T-helper 2 cell treated with Interferon-gamma antibody and Interleukin-4, amounts not matched to agents 5 μg/mL and 100 μg/mL, for 36 hours (primary cell): ENCODE measurements around the gene ATP5PD.
"Not testable (repeated sequence)": the region's sequence is repeated elsewhere in the genome, so short reads cannot be mapped to it uniquely, and the experiment has no call there.

Source experiments
- DNase-seq: peaks from one replicate; pipeline ENCODE4 v3.0.0; 2021; ENCODE audit warnings: low spot score
- H3K27ac Mint-ChIP-seq: one replicate; pipeline ENCODE4 v1.8.0; 2021; ENCODE audit warnings: mild to moderate bottlenecking, mixed read lengths
- H3K27me3 Mint-ChIP-seq: one replicate; pipeline ENCODE4 v1.8.0; 2021; ENCODE audit warnings: low read depth, mixed read lengths
- H3K36me3 Mint-ChIP-seq: one replicate; pipeline ENCODE4 v1.8.0; 2021; ENCODE audit warnings: low read depth, mixed read lengths
- H3K4me1 Mint-ChIP-seq: one replicate; pipeline ENCODE4 v1.8.0; 2021; ENCODE audit warnings: low read depth, mixed read lengths
- H3K4me3 Mint-ChIP-seq: one replicate; pipeline ENCODE4 v1.8.0; 2022; ENCODE audit warnings: mild to moderate bottlenecking, moderate library complexity, mixed read lengths
- H3K9me3 Mint-ChIP-seq: one replicate; pipeline ENCODE4 v1.8.0; 2021; ENCODE audit warnings: mixed read lengths

ATP5PD gene

DNA sequence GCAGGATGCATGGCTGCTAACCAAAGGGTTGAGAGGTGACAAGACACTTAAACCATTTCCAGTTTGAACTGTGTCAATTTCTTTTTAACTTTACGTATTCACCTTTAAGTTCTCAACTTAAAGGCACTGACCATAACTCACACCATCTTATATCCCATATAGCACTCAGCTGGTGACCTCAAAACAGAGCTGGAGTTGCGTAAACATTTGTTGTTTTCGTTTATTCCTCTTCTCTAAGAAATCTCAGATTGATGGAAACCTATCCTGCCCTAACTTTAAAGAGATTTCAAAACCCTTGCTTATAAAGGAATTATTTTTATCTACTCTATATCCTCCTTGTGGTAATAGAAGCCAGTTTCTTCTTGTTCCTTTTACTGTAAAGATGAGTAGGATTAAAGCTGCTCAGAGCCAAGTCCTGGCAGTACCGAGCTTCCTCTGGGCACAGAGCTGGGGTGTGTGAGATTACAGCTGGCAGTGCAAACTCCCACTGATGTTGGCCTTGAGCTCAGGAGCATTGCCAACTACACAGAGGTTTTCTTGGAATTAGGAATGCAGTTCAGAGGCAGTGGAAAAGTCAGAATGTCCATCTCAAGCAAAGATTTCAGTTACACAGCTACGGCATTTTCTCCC is 1.6 kb upstream of the ATP5PD start:
- peaks cover 10% of the 10 kb centered on the region for H3K36me3 Mint-ChIP-seq
- no peaks in the 10 kb centered on the region for H3K27me3 Mint-ChIP-seq
- no peak for DNase-seq
- H3K27ac Mint-ChIP-seq, result peak overlapping the region; percentile 93
- peaks cover 33% of the 10 kb centered on the region for H3K4me1 Mint-ChIP-seq
- no peaks in the 10 kb centered on the region for H3K9me3 Mint-ChIP-seq
- peak overlapping the region; percentile 99 for H3K4me3 Mint-ChIP-seq

GRCh38 chr17:75047398-75048098 is 779 bp upstream of the ATP5PD start:
- Mint-ChIP-seq H3K27me3 (no peaks in the 10 kb centered on the region), H3K27ac (peak overlapping the region; percentile 93), H3K9me3 (no peaks in the 10 kb centered on the region), H3K4me1 (peaks cover 33% of the 10 kb centered on the region), H3K36me3 (peaks cover 6% of the 10 kb centered on the region), H3K4me3 (peak overlapping the region; percentile 99)
- DNase-seq, result no peak

DNA sequence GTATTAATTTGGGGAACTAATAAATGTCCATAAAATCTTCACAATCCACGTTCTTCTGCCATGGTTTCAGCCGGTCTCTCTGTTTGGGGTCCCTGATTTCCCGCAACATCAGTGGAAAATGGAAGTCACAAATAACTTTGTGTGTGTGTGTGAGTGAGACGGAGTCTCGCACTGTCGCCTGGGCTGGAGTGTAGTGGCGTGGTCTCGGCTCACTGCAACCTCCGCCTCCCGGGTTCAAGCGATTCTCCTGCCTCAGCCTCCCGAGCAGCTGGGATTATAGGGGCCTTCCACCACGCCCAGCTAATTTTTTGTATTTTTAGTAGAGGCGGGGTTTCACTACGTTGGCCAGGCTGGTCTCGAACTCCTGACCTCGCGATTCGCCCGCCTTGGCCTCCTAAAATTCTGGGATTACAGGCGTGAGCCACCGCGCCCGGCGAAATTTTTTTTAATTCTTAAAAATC is 793 bp downstream of the ATP5PD start:
- not testable (repeated sequence) for H3K9me3 Mint-ChIP-seq, H3K27me3 Mint-ChIP-seq, DNase-seq, H3K36me3 Mint-ChIP-seq
- Mint-ChIP-seq H3K4me1 (peaks cover 29% of the 10 kb centered on the region), H3K4me3 (peak overlapping the region; percentile 97), H3K27ac (peak overlapping the region; percentile 91)

DNA sequence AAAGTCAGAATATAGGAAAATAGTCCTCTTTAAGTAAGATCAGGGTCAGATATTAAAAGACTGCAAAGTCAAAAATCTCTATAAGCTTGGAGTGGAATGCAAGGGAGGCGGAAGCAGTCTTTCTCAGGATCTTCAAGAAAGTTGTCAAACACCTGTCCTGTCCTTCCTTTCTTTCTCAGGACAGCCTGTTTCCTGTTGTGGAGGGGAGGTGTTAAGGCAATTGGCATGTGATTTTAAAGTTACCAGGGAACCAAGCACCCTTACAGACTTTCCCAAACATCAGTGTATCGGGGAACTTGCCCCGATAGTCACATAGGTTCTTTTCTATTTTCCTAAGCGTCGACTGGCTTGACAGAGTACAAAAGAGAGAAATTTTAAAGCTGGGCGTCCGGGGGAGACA is 2.1 kb downstream of the ATP5PD start:
- H3K36me3 Mint-ChIP-seq, result peaks cover 19% of the 10 kb centered on the region
- H3K4me1 Mint-ChIP-seq, result peaks cover 29% of the 10 kb centered on the region
- H3K27ac Mint-ChIP-seq, result no peak overlapping the region
- no peaks in the 10 kb centered on the region for H3K27me3 Mint-ChIP-seq
- no peak for DNase-seq
- peak overlapping the region; percentile 70 for H3K4me3 Mint-ChIP-seq
- no peaks in the 10 kb centered on the region for H3K9me3 Mint-ChIP-seq

DNA sequence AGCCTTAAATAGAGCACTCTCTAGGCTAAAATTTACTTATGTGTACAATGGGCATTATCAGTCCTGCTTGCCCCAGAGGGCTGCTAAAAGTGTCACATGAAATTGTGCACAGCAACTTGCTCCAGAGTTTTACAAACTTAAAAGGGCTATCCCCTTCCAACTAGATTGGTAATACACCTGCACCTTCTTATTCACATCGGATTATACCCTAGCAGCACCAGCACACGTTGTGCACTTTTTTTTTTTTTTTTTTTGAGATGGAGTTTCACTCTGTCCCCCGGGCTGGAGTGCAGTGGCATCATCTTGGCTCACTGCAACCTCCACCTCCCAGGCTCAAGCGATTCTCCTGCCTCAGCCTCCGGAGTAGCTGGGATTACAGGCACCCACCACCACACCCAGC is 3.0 kb downstream of the ATP5PD start:
- not testable (repeated sequence) for H3K27me3 Mint-ChIP-seq, H3K27ac Mint-ChIP-seq, H3K9me3 Mint-ChIP-seq, DNase-seq, H3K4me3 Mint-ChIP-seq
- Mint-ChIP-seq H3K36me3 (peaks cover 24% of the 10 kb centered on the region), H3K4me1 (peaks cover 26% of the 10 kb centered on the region)

DNA sequence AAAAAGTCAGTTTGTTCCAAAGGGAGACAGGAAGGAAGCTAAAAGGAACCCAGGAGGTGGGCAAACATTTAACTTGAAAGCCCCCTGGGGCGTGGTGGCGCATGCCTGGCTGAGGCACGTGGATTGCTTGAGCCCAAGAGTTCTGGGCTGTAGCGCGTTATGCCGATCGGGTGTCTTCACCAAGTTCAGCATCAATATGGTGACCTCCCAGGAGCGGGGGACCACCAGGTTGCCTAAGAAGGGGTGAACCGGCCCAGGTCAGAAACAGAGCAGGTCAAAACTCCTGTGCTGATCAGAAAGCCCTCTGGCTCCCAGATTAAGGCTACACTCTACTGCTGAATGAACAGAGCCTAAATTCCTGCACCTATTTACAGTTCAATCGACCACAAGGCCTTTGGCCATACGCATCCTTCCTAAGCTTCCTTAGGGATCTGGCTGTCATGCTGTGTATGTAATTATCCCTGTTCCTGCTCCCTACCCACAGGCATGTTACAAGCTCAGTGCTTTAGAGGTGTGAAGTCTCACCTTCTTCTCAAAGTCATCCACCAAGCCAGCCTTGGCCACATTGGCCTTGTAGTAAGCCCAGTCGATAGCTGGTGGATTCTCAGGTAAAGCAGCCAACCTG is 5.0 kb downstream of the ATP5PD start:
- no peak overlapping the region for H3K4me3 Mint-ChIP-seq
- no peak overlapping the region for H3K27ac Mint-ChIP-seq
- no peaks in the 10 kb centered on the region for H3K27me3 Mint-ChIP-seq
- H3K9me3 Mint-ChIP-seq, result no peaks in the 10 kb centered on the region
- peaks cover 28% of the 10 kb centered on the region for H3K36me3 Mint-ChIP-seq
- H3K4me1 Mint-ChIP-seq, result peaks cover 16% of the 10 kb centered on the region
- DNase-seq, result no peak

DNA sequence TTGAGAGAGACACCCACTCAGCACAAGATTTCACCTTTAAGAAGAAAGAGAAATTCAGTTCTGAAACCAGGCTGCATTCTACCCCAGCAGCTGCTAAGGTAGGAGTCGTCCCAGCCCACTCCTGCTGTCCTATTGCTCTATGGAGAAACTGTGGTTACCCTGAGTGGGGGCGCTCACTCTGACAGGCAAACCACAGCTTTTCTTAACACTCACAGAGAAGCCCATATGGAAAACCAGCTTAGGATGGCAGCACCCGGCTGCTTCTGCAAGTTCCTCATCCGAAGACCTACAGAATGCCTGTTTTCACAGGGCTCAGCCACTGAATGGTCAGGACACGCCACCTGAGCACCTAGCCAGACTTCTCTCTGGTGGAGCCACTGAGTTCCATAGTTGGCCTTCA is 7.5 kb downstream of the ATP5PD start:
- Mint-ChIP-seq H3K27me3 (peaks cover 3% of the 10 kb centered on the region), H3K27ac (no peak overlapping the region), H3K36me3 (peaks cover 29% of the 10 kb centered on the region), H3K9me3 (no peaks in the 10 kb centered on the region), H3K4me3 (no peak overlapping the region), H3K4me1 (peaks cover 19% of the 10 kb centered on the region)
- no peak for DNase-seq

DNA sequence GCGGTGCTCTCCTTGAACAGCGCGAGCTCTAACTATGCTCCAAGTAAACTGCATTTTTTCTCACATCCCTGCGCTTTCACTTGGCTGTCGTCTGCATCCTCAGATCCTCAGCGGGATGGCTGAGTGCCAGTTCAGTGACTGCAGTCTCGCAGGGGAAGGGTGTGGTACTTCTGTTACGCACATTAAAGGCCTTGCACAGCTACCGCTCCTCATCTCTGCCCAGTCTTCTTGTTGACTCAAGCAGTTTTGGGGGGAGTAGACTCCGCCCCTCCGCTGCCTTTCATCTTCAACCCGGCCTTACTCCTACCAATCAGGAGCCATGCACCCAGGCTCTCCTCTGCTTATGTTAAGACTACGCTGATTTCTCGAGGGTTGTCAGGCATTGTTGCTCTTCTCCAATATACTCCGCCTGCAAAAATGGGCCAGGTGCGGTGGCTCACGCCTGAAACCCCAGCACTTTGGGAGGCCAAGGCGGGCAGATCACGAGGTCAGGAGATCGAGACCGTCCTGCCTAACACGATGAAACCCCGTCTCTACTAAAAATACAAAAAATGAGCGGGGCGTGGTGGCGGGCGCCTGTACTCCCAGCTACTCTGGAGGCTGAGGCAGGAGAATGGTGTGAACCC is 10.0 kb downstream of the ATP5PD start:
- Mint-ChIP-seq H3K27me3 (peaks cover 10% of the 10 kb centered on the region), H3K27ac (peak overlapping the region; percentile 99), H3K9me3 (no peaks in the 10 kb centered on the region), H3K4me3 (peak overlapping the region; percentile 80), H3K36me3 (peaks cover 25% of the 10 kb centered on the region), H3K4me1 (peaks cover 39% of the 10 kb centered on the region)
- DNase-seq, result peak; percentile 50

DNA sequence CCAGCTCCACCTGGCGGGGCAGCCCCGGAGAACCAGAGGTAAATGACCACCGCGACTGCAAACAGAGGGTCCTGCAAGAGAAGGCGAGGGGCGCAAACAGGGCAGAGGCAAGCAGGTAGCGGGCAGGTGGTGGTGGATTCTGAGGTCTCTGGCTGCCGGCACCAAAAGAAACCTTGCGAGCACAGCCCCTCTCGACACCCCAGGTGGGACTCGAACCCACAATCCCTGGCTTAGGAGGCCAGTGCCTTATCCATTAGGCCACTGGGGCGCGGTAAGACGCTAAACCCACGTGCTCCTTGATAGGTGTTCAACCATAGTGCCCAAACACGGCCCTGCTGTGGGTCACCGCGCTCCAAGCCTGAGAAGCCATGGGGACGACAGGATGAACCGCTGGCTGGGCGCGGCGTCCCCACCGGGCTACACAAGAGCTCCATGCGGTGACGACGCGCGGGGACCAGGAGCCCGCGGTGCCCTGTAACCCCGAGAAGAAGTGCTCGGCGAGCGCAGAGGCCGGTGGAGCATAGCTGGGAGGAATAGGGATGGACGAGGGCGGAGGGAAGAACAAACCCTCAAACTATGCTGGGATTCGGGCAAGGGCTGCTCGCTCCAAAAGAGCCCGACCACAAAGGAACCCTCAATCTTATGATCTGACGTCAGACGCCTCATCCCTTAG is 12.4 kb downstream of the ATP5PD start:
- Mint-ChIP-seq H3K36me3 (peaks cover 8% of the 10 kb centered on the region), H3K4me1 (peaks cover 43% of the 10 kb centered on the region), H3K4me3 (peak overlapping the region; percentile 98), H3K27me3 (peaks cover 13% of the 10 kb centered on the region), H3K9me3 (peaks cover 4% of the 10 kb centered on the region), H3K27ac (peak overlapping the region; percentile 99)
- DNase-seq, result peak; percentile 88

GRCh38 chr17:75033346-75034235 is 13.2 kb downstream of the ATP5PD start:
- Mint-ChIP-seq H3K36me3 (peaks cover 3% of the 10 kb centered on the region), H3K4me3 (peak overlapping the region; percentile 98), H3K27ac (peak overlapping the region; percentile 99), H3K9me3 (peaks cover 4% of the 10 kb centered on the region), H3K4me1 (peaks cover 43% of the 10 kb centered on the region), H3K27me3 (peaks cover 13% of the 10 kb centered on the region)
- DNase-seq, result peak; percentile 90

DNA sequence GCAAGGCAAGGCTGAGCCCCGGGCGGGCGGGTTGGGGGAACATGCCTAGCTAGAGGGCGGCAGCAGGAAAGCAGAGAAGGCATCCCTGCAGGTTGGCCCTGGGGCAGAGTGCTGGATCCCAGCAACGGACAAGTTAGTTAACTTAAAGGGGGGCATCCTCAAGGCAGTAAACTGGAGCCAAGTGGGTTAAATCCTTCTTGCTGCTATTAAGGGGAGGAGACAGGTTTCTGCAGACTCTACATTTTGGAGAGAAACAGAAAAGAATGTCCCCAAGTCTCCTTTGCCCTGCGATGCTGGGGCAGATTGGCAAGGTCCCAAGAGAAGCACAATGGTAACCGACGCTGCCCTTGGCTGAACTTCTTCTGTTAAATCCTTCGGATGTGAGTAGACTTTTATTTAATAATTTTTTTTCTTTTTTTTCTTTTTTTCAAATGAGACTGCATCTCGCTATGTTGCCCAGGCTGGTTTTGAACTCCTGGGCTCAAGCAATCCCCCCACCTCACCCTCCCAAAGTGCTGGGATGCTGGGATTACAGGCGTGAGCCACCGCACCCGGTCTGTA is 14.0 kb downstream of the ATP5PD start:
- DNase-seq, result no peak
- peaks cover 4% of the 10 kb centered on the region for H3K9me3 Mint-ChIP-seq
- H3K4me1 Mint-ChIP-seq, result peaks cover 43% of the 10 kb centered on the region
- peak overlapping the region; percentile 71 for H3K27ac Mint-ChIP-seq
- peak overlapping the region; percentile 98 for H3K4me3 Mint-ChIP-seq
- H3K36me3 Mint-ChIP-seq, result peaks cover 2% of the 10 kb centered on the region
- H3K27me3 Mint-ChIP-seq, result peaks cover 13% of the 10 kb centered on the region

DNA sequence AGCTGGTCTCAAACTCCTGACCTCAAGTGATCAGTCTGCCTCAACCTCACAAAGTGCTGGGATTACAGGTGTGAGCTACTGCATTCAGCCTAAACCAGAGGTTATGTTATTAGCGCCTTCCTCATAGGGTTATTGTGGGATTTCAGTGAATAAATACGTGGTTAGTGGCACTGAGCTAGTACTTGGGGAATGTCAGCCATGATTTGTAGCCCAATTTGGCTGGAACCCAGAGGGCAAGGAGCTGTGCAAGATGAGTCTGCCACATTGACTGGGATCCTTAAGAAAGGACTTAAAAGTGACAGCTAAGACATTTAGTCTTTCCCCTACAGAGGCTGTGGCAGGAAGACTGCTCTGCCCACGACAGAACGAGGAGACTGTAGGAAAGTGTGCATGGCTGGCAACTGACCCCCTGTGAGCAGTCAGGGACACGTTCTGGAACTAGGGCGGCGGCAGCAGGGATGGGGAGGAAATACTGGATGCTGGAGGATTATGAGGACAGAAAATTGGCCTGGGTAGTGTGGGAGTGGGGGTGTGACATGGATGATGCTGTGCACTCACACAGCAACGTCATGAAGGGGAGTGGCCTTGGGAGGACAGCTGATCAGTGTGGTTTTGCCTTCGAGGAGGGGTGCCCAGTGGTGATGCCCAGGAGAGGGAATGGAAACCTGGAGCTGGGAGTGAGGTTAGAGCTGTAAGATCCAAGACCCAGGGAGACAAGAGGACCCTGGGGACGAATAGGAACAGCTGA is 14.6 kb downstream of the ATP5PD start:
- Mint-ChIP-seq H3K4me3 (peak overlapping the region; percentile 98), H3K36me3 (peaks cover 2% of the 10 kb centered on the region), H3K27ac (peak overlapping the region; percentile 43), H3K4me1 (peaks cover 43% of the 10 kb centered on the region), H3K9me3 (peaks cover 4% of the 10 kb centered on the region), H3K27me3 (peaks cover 15% of the 10 kb centered on the region)
- DNase-seq, result peak; percentile 66
